Adipocyte (in vitro differentiated cells): ENCODE data around the gene PTPRN2.
"Not testable (repeated sequence)": the region's sequence is repeated elsewhere in the genome, so short reads cannot be mapped to it uniquely, and the experiment has no call there.

Experiments
- DNase-seq: peaks from one replicate; pipeline ENCODE4 v3.0.0-alpha.2; 2015; ENCODE audit warnings: low read depth
- H3K27me3 ChIP-seq: replicated peaks from 2 replicates; pipeline ENCODE4 v1.7.0; 2013; ENCODE audit warnings: mild to moderate bottlenecking, low read length, moderate library complexity; ENCODE audit not compliant: control insufficient read depth, insufficient read depth
- H3K36me3 ChIP-seq: 2 replicates; pipeline ENCODE4 v1.7.0; 2013; ENCODE audit warnings: low read length, mild to moderate bottlenecking, moderate library complexity; ENCODE audit not compliant: control insufficient read depth, insufficient read depth, severe bottlenecking
- H3K4me1 ChIP-seq: 2 replicates; pipeline ENCODE4 v1.7.0; 2013; ENCODE audit warnings: mild to moderate bottlenecking, low read length, moderate library complexity; ENCODE audit not compliant: control insufficient read depth, insufficient read depth
- H3K4me3 ChIP-seq: 2 replicates; pipeline ENCODE4 v1.7.0; 2013; ENCODE audit warnings: mild to moderate bottlenecking, low read length, moderate library complexity
- H3K9ac ChIP-seq: 2 replicates; pipeline ENCODE4 v1.7.0; 2013; ENCODE audit warnings: mild to moderate bottlenecking, low read length, moderate library complexity
- H3K9me3 ChIP-seq: 2 replicates; pipeline ENCODE4 v1.7.0; 2013; ENCODE audit warnings: mild to moderate bottlenecking, low read length, moderate library complexity; ENCODE audit not compliant: control insufficient read depth

PTPRN2 gene

GRCh38 chr7:157495177-157495553, 1092.5 kb downstream of the PTPRN2 start:
- no peak overlapping the region for H3K9ac ChIP-seq

GRCh38 chr7:157494506-157495176, 1093.0 kb downstream of the PTPRN2 start:
- peaks cover 4% of the 10 kb centered on the region for H3K9me3 ChIP-seq
- no peak for DNase-seq

More at GRCh38 chr7:157495177-157495553, 1092.5 kb downstream of the PTPRN2 start:
- Histone ChIP-seq H3K27me3 (no peaks in the 10 kb centered on the region), H3K9me3 (peaks cover 4% of the 10 kb centered on the region), H3K36me3 (no peaks in the 10 kb centered on the region), H3K4me3 (no peak overlapping the region), H3K4me1 (no peaks in the 10 kb centered on the region)
- no peak for DNase-seq

GRCh38 chr7:157493776-157494175, 1093.8 kb downstream of the PTPRN2 start:
- Histone ChIP-seq H3K9me3 (peaks cover 4% of the 10 kb centered on the region), H3K4me3 (no peak overlapping the region), H3K27me3 (no peaks in the 10 kb centered on the region), H3K9ac (no peak overlapping the region), H3K36me3 (no peaks in the 10 kb centered on the region), H3K4me1 (no peaks in the 10 kb centered on the region)
- no peak for DNase-seq

More at GRCh38 chr7:157494506-157495176, 1093.0 kb downstream of the PTPRN2 start:
- Histone ChIP-seq H3K9ac (no peak overlapping the region), H3K27me3 (no peaks in the 10 kb centered on the region), H3K4me3 (no peak overlapping the region), H3K4me1 (no peaks in the 10 kb centered on the region), H3K36me3 (no peaks in the 10 kb centered on the region)

- no peak for DNase-seq
- Histone ChIP-seq H3K9me3 (peaks cover 4% of the 10 kb centered on the region), H3K36me3 (no peaks in the 10 kb centered on the region), H3K4me1 (no peaks in the 10 kb centered on the region), H3K27me3 (no peaks in the 10 kb centered on the region), H3K9ac (no peak overlapping the region), H3K4me3 (no peak overlapping the region)
These were observed 1094.6 kb downstream of the PTPRN2 start for GRCh38 chr7:157493017-157493416.

GRCh38 chr7:157490465-157490912, 1097.1 kb downstream of the PTPRN2 start:
- Histone ChIP-seq H3K36me3 (no peaks in the 10 kb centered on the region), H3K27me3 (no peaks in the 10 kb centered on the region), H3K4me1 (no peaks in the 10 kb centered on the region), H3K9ac (no peak overlapping the region), H3K9me3 (peaks cover 4% of the 10 kb centered on the region), H3K4me3 (no peak overlapping the region)
- no peak for DNase-seq

GRCh38 chr7:157489870-157490269, 1097.8 kb downstream of the PTPRN2 start:
- not testable (repeated sequence) for H3K4me1 ChIP-seq, DNase-seq, H3K9ac ChIP-seq, H3K27me3 ChIP-seq, H3K9me3 ChIP-seq, H3K4me3 ChIP-seq, H3K36me3 ChIP-seq
